NCI-H226 (cell line): Measurements from ENCODE around the gene KAT6B.
"Not testable (repeated sequence)": the region's sequence is repeated elsewhere in the genome, so short reads cannot be mapped to it uniquely, and the experiment has no call there.

Experiments used
- DNase-seq: peaks from one replicate; pipeline ENCODE4 v3.0.0-alpha.2; 2015

KAT6B gene

GRCh38 chr10:75043256-75044131 is 217.1 kb downstream of the KAT6B start:
- DNase-seq = no peak

- DNase-seq = no peak
Observed at GRCh38 chr10:75048669-75049098, 222.3 kb downstream of the KAT6B start.

- peak; percentile 66 for DNase-seq
Observed at GRCh38 chr10:75049316-75050148, 223.1 kb downstream of the KAT6B start.

DNA sequence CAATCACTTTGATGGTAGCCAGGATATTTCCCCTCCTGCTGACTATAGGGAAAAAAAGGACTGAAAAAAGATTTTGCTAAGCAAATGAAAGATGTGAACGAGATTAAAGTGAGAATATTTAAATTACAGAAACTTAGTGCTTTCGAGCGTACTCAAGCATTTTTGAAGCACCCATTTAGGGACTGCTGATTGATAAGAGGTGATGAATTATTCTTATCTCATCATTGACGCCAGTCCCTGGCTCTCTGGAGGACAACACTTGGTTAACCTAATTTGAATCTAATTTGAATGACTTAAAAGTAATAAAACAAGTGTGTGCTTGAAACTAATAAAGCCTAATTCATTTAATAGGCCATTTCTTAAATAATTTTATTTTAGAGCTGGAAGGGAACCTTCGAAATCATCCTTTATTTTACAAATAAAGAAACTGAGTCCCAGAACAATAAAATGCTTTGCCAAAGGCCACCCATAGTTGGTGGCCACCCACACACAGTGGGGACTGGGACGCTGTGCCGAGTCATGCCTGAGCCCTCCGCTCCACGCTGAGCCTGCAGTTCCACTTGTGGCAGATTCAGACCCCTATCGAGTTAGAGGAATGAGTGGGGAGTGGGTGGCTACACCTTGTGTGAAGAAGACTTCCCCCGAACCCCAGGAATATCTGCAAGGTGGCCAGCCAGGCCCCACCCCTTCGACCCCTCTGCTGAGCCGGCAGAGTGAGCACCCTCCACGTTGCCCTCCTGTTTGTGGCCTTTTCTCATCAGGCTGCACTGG is 223.9 kb downstream of the KAT6B start:
- DNase-seq = no peak

DNA sequence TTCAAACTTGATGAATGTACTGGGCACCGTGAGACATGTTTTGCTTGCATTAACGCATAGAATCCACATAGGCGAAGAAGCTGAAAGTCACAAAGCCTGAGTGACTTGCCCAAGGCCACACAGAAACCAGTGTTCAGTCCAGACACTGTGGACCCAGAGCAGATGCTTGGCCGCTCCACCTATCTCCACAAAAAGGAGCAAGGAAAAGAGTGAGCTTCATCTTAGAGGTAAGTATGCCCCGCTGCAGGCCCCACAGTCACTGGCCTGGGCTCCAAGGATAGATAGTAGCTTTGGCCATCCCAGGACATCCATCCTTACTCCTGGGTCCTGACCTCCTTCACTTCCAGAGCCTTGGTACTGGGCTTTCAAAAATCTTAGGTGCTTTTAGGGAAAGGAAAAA is 224.9 kb downstream of the KAT6B start:
- DNase-seq = no peak

DNA sequence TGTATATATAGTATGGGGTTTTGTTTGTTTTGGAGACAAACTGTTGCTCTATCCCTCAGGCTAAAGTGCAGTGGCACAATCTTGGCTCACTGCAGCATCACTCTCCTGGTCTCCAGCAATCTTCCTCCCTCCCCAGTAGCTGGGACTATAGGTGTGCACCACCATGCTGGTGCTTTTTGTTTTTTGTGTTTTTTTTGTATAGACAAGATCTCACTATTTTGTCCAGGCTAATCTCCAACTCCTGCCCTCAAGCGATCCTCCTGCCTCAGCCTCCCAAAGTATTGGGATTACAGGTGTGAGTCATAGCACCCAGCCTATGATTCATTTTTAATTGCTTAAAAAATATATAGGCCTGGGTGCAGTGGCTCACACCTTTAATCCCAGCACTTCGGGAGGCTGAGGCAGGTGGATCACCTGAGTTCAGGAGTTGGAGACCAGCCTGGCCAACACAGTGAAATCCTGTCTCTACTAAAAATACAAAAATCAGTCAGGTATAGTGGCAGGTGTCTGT is 229.6 kb downstream of the KAT6B start:
- DNase-seq = not testable (repeated sequence)

DNA sequence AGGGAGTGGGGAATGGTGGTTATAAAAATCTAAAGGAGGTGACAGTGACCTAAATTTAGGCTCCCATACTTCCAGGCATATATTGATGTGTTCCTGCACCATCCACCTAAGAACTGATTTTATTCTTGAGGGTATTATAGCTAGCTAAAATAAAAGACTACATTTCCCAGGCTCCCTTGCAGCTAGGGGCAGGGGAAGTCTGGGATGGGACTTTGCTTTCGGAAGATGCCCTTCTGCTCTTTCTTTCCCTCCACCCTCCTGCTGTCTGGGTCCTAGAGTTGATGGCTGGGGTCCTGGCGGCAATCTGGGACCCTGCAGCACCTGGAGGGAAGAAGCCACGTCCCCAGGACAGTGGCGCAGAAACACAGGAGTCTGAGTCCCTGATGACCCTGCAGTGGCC is 231.3 kb downstream of the KAT6B start:
- DNase-seq = no peak

DNA sequence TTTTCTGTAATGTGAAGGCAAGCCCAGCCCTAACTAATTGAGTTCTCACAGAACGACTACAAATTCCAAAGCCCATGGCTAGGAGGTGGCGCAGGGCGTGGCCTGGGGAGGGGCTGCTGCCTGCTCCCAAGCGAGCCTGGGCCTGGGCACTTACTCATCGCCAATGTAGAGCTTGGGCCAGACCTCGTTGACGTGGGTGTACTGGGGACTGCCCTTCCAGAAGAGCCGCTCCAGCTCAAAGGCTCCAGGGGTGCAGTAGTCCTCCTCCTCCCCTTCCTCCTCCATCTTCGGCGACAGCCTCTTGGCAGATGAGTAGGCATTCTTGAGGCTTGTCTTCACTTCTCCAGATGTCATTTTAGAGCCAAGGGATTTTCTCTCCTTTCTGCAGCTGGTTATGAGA is 231.8 kb downstream of the KAT6B start:
- DNase-seq = no peak

DNA sequence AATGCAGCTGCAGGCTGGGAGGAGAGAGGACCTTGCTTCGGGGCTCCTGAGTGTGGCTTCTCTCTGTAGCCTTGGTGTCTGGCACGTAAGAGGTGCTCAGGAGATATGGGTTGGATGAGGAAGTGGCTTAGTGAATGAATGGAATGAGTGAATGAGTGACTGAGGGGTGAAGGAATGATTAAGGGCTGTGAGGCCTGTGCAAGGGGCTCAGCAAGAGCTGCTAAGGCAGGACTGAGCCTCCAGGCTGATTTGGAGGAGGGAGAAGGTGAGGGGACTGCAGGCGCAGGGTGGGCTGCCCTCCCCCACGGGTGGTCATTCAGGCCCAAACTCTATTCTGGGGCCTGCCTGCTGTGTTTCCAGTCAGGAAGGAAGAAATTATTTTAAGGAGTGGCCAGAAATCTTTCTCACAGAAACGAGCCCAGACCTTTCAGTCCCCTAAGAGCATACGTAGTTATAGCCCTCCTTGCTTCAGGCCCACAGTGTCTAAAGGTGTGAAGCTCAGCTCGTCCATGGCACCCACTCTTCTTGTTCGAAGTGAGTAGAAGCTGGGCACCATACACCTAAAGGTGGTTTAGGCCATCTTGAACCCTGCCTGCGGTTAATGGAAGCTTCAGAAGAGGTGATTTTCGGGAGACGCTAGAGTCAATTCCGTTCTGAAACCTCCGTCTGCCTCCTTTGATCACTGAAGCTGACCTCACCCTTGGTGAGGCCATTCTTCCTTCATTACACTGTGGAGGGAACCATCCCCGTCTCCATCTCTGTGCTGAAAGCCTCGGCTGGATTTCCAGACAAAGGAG is 235.5 kb downstream of the KAT6B start:
- no peak for DNase-seq

- DNase-seq = no peak
Observed at GRCh38 chr10:75062506-75063299, 236.3 kb downstream of the KAT6B start.

DNA sequence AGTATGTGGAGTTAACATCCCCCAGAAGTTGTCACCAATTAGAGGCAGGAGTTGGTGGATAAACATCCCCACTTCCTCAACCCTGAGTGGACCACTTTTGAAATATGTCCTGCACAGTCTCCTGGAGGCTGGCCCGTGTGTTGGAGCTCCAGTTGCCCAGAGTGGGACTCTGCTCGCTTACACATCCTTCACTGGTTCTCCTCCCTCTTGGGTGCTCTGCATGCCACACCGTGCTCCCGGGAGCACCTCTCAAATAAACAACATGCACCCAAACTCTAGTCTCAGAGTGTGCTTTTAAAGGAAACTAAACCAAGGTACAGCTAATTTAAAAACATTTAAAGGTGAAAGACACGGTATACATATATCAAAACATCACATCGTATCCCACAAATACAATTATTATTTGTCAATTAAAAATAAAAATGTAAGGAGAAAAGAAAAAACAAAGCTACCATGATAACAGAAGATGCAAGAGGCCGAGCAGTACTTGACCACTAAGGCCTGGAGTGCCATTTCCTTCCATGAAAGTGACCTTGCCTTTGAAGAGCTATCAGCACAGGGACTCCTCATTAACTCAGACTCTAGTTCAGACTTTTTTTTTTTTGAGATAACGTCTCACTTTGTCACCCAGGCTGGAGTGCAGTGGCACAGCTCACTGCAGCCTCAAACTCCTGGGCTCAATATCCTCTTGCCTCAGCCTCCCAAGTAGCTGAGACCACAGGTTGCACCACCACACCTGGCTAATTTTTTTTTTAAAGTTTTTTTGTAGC is 237.2 kb downstream of the KAT6B start:
- DNase-seq = no peak

GRCh38 chr10:75065076-75065475 is 238.7 kb downstream of the KAT6B start:
- no peak for DNase-seq

DNA sequence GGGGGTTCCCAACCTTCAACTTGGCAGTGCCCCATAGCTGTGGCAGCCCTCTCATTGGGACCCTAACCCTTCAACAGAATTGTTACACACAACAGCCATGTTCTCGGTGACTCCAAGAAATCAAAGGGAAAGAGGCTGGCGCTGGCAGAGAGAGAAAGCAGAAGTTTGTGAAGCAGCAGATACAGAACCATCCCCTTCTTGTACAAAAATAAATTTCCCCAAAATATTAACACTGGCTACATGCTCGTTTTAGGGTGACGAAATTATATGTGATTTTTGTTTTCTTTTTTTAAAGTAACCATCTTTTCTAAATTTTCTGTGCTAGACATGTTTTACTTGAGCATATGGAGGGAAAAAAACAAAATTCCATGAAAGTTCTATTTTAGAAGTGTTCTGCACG is 239.9 kb downstream of the KAT6B start:
- no peak for DNase-seq

GRCh38 chr10:75067272-75067671 is 240.9 kb downstream of the KAT6B start:
- DNase-seq = no peak

GRCh38 chr10:75068523-75068922 is 242.1 kb downstream of the KAT6B start:
- no peak for DNase-seq

- no peak for DNase-seq
Observed at GRCh38 chr10:75070476-75070875, 244.1 kb downstream of the KAT6B start.

DNA sequence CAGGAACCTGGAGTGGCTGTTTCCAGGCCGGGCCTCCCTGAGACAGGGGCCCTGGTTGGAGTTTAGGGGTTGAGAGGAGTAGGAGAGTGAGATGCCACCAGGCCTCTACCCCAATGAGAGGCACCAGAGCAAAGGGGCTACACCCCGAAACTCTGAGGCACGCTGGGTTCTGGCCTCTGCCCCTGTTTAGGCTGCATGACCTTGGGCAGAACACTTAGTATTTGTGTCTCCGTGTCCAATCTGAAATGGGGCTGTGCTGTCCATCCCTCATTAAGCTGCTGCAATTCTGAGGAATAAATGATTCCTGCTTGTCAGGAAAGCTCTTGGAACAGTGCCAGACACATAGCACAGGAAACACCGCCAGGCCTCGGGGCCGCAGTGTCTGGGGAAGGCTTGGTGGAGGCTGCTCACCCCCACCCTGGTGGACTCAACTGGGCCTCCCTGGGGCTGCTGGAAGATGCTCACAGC is 244.6 kb downstream of the KAT6B start:
- DNase-seq = no peak

GRCh38 chr10:75071756-75072155 is 245.4 kb downstream of the KAT6B start:
- no peak for DNase-seq

- no peak for DNase-seq
Observed at GRCh38 chr10:75072727-75073126, 246.3 kb downstream of the KAT6B start.

DNA sequence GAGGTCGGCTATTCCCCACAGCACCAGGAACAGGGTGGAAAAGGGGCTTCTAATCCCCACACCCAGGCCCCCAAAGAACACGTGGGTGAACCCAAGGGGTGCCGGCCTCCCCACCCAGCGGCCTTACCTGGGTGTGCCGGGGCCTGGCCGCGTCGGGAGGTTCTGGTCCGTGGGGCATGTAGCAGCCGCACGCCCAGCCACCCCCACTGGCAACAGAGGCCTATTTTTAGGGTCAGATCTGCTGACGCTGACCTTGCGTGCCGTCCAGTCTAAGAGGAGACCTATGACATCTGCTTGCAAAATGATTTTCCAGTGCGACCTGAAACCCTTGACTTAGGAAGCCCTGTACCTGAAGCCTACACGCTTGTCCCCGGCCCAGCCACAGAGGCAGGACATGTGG is 247.0 kb downstream of the KAT6B start:
- DNase-seq = no peak
